Measurements from ENCODE around the gene OBP2A. TPM values are rescaled to one million over a fixed set of nuclear protein-coding genes. Genes with fewer than 3 reads are reported as not detected.
"Not testable (repeated sequence)": the region's sequence is repeated elsewhere in the genome, so short reads cannot be mapped to it uniquely, and the experiment has no call there.

OBP2A gene
- total RNA-seq, 1 donor from 2014 or later = not detected

DNA sequence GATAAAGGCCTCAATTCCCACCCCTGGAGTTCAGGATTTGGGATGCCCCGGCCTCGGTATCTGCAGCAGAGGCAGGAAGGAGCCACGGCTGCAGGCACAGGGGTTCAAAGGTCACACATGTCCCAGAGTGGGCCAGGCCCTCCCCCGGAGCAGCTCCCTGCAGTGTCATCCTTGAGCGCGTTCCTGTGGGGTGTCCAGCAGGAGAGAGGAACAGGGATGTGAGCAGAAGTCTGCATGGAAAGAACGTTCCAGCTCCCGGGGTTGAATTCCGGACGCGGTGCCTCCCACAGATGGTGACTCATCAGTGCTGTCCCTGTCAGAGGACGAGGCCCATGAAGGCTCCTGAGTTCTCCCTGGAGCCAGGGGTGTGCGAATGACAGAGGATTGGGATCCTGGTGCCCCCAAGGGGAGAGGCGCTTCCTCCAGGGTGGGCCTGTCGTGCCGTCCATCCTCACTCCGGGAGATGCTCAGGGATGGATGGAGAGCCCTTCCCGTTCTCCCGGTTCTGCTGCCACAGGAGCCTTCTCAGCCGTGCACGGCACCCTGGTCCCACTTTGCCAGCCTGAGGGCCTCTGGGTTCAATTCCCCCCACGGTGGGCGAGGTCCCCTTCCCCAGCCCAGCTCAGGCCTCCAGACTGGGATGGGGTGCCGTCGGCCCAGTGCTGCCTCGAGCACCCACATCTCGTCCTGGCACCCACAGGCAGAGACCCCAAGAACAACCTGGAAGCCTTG lies 21.6 kb upstream of the OBP2A start:
- H3K27ac ChIP-seq = no peak overlapping the region
- H3K4me1 ChIP-seq = no peaks in the 10 kb centered on the region
- ATAC-seq = no peak
- H3K9me3 ChIP-seq = no peaks in the 10 kb centered on the region
- intact Hi-C loops (cut with DNase I) = no loop called here
- H3K4me3 ChIP-seq = no peak overlapping the region
- H3K27me3 ChIP-seq (ENCODE audit: low read depth) = peaks cover 6% of the 10 kb centered on the region
- TF ChIP-seq, protein P1, sequence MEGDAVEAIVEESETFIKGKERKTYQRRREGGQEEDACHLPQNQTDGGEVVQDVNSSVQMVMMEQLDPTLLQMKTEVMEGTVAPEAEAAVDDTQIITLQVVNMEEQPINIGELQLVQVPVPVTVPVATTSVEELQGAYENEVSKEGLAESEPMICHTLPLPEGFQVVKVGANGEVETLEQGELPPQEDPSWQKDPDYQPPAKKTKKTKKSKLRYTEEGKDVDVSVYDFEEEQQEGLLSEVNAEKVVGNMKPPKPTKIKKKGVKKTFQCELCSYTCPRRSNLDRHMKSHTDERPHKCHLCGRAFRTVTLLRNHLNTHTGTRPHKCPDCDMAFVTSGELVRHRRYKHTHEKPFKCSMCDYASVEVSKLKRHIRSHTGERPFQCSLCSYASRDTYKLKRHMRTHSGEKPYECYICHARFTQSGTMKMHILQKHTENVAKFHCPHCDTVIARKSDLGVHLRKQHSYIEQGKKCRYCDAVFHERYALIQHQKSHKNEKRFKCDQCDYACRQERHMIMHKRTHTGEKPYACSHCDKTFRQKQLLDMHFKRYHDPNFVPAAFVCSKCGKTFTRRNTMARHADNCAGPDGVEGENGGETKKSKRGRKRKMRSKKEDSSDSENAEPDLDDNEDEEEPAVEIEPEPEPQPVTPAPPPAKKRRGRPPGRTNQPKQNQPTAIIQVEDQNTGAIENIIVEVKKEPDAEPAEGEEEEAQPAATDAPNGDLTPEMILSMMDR (IDR thresholded peaks at IDR 0.05) = no peak
- no peaks in the 10 kb centered on the region for H3K36me3 ChIP-seq
- DNase-seq = no peak

DNA sequence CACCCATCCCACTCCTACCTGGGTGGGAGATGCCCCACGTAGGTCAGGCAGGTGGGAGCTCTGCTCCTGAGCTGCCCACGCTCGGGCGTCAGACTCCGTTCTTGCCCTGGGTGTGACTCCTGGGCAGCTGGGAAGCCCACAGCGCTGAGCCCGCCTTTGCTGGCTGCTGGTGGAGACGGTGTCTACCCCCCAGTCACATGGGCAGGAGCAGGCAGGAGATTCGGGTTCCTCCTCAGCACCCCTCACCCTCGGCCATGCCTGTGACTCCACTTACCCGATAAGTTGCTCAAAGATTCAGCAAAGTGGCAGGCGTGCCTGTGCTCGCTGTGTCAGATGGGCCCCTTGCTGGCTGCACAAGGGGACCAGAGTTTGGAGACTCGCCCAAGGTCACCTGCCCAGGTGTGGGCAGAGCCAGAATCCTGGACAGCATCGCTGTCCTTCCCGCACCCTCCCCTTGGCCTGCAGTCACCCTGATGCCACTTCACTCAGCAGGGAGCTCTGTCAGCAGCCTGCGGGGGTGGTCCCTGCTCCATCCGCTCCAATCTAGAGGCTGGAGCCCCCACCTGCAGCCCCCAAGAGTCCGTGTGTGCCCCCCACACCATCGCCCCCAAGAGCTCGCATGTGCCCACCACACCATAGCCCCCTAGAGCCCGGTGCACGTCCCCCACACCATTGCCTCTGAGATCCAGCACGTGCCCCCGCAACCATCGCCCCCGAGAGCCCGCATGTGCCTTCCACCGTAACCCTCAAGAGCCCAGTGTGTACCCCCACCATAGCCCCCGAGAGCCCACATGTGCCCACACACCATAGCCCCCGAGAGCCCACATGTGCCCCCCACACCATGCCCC lies 20.5 kb upstream of the OBP2A start:
- Histone ChIP-seq H3K27ac (no peak overlapping the region), H3K4me3 (no peak overlapping the region), H3K4me1 (no peaks in the 10 kb centered on the region), H3K36me3 (no peaks in the 10 kb centered on the region), H3K9me3 (no peaks in the 10 kb centered on the region), H3K27me3 (ENCODE audit: low read depth) (peaks cover 13% of the 10 kb centered on the region)
- DNase-seq (no peak), ATAC-seq (no peak)
- intact Hi-C loops (cut with DNase I) = no loop called here
- TF ChIP-seq, protein P1 (IDR thresholded peaks at IDR 0.05) = no peak

DNA sequence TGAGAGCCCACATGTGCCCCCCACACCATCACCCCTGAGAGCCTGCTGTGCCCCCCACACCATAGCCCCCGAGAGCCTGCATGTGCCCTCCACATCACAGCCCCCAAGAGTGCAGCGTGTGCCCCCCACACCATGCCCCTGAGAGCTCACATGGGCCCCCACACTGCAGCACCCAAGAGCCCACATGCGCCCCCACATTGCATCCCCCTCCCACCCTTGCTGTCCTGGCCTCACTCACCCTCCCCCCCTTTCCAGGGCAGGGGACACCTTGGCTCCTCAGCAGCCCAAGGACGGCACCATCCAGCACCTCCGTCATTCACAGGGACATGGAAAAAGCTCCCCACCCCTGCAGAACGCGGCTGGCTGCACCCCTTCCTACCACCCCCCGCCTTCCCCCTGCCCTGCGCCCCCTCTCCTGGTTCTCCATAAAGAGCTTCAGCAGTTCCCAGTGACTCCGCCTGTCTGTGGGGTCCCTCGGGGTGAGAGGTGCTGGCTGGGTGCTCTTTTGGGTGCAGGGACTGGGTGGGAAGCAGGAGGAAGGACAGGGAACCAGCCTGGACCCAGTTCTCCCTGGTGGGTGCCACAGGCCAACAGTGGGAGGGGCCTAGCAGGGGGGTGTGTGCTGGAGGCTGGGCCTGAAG lies 19.7 kb upstream of the OBP2A start:
- Histone ChIP-seq H3K4me1 (no peaks in the 10 kb centered on the region), H3K9me3 (no peaks in the 10 kb centered on the region), H3K4me3 (no peak overlapping the region), H3K27me3 (ENCODE audit: low read depth) (peaks cover 18% of the 10 kb centered on the region), H3K27ac (no peak overlapping the region), H3K36me3 (no peaks in the 10 kb centered on the region)
- TF ChIP-seq, protein P1 (IDR thresholded peaks at IDR 0.05) = no peak
- intact Hi-C loops (cut with DNase I) = no loop called here
- ATAC-seq (no peak), DNase-seq (peak; percentile 12)

DNA sequence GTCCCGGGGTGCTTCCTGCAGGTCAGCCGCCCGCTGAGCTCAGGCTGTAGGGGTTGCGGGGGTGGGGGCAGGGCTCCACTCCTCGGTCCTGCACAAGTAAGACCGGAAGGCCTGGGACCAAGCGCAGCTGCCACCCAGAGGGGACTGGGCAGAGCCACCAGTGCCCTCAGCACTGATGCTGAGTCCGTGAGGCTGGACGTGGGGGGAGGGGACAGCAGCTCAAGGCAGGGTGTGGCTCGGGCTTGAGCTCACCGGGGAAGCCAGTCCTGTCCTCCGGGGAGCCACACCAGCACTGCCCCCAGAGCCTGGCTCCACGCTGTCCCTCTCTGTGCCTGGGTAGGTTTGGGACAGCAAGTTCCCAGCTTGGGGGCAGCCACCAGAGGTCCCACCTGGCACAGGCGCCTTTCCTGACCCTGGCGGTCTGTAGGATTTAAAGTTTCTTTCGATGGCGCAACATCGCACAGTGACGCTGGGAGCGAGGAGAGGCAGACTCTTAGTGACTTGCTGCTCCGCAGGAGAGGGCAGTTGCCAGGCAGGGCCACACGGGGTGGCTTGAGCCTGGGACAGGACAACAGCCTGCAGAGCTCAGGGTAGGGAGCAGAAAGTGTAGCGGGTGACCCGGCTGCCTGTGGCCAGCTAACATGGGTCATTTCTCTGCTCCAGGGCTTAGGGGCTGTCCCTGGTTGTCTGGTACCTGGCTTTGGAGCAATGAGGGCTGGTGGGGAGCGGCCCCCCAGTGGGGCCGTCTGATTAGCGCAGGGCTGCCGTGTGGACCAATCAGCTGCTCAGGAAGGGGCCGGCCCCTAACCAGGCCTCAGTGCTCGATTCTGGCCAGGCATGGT lies 19.0 kb upstream of the OBP2A start:
- intact Hi-C loops (cut with DNase I) = no loop called here
- Histone ChIP-seq H3K9me3 (no peaks in the 10 kb centered on the region), H3K4me1 (no peaks in the 10 kb centered on the region), H3K4me3 (no peak overlapping the region), H3K27ac (no peak overlapping the region), H3K36me3 (no peaks in the 10 kb centered on the region), H3K27me3 (ENCODE audit: low read depth) (peaks cover 21% of the 10 kb centered on the region)
- DNase-seq = peak; percentile 36
- peak; percentile 14 to 19 for ATAC-seq
- TF ChIP-seq, protein P1 (IDR thresholded peaks at IDR 0.05) = no peak

DNA sequence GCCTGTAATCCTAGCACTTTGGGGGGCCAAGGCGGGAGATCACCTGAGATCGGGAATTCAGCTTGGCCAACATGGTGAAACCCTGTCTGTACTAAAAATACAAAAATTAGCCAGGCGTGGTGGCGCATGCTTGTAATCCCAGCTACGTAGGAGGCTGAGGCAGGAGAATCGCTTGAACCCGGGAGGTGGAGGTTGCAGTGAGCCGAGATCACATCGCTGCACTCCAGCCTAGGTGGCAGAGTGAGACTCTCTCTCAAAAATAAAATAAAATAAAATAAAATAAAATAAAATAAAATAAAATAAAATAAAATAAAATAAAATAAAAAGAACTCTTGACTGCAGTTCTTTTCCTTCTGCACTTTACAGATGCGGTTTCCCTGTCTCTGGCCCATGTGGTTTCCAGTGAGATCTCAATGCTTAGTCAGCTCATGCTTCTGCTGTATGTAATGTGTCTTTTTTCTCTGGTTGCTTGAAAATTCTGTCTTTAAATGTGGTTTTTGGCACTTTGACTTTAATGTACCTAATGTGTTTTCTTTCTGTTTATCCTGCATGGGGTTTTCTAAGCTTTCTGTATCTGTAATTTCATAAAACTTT lies 17.0 kb upstream of the OBP2A start:
- H3K4me3 ChIP-seq; H3K36me3 ChIP-seq; ATAC-seq; intact Hi-C loops (cut with DNase I); H3K27ac ChIP-seq; H3K9me3 ChIP-seq; H3K4me1 ChIP-seq: not testable (repeated sequence)
- DNase-seq = peak; percentile 10
- H3K27me3 ChIP-seq (ENCODE audit: low read depth) = peaks cover 15% of the 10 kb centered on the region
